ENCODE data around the gene PDE8A.

The PDE8A gene

DNA sequence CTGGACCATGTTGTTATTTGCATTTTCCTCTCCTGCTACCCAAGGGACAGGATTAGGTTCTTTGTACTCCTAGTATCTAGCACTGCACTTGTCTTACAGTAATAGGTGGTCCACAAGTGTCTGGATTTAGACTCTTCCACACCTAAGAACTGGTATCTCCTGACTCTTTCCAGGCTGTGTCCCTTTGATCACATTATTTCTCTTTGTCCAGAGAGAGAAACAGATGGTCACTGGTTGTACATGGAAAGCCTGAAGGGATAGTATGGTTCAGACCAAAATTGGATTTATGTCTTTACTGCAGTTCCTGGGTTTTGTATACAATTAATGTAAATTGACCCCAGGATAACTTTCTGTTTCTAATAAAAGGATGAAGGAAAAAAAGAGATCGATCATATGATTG, 64.0 kb downstream of the PDE8A start:
- Histone ChIP-seq H3K27me3 (no peaks in the 10 kb centered on the region), H4K20me1 (peaks cover 0 to 18% (median 0%) of the 10 kb centered on the region in 11 experiments; a peak in 3 of 22 replicates), H3K4me3 (no peak overlapping the region), H3K9me3 (replicated peaks in 1 of 11) (peaks cover 0 to 15% (median 10%) of the 10 kb centered on the region in 11 experiments; a peak in 13 of 22 replicates), H3K27ac (peak overlapping the region in 2 of 11 experiments; percentile 10 to 27; a peak in 2 of 22 replicates), H3K4me1 (peaks cover 30 to 48% (median 41%) of the 10 kb centered on the region in 10 experiments), H3K4me2 (peak overlapping the region in 5 of 11 experiments; percentile 8 to 81 (median 11); a peak in 4 of 22 replicates), H3K9ac (no peak overlapping the region), H3K36me3 (no peaks in the 10 kb centered on the region; a peak in 1 of 22 replicates)
- TF ChIP-seq Cebpa-rat (IDR thresholded peaks at IDR 0.05) = no peak

DNA sequence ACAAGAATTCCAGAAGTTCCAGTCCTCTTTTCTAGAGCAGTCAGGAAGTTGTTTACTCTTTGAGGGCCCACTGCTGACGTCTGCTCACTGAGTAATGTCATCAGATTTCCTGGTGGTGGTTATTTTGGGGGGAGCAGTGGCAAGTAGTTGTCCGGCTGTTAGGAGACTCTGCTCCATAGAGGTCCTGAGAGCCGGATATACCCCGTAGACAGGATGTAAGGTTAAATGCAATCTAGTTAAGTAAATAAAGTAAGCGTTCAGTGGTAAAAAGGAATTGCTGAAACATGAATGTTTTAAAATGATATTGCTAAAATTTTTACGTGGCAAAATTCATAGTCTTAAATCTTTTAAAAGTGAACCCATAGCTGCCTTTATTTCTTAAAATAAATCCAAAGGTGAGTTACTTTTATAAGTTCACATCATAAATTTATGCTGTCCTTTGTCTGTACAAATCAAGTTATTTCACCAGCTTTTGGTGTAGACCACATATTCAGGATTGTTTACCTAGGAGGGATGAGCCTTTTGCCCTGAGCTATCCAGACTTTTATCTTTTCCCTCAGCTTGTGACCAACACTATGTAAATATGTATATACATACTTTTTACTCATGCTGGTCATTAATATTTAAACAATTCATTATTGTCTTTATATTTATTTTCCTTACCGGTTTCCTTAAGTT, 65.8 kb downstream of the PDE8A start:
- Histone ChIP-seq H3K4me3 (peak overlapping the region in 6 of 10 experiments; percentile 13 to 29 (median 24); a peak in 7 of 20 replicates), H3K4me1 (peaks cover 30 to 48% (median 41%) of the 10 kb centered on the region in 10 experiments), H4K20me1 (peaks cover 0 to 12% (median 0%) of the 10 kb centered on the region in 11 experiments; a peak in 3 of 22 replicates), H3K4me2 (peak overlapping the region; percentile 69 to 92 (median 80)), H3K27ac (peak overlapping the region; percentile 50 to 73 (median 62); a peak in 21 of 22 replicates), H3K9ac (peak overlapping the region in 10 of 11 experiments; percentile 15 to 72 (median 53); a peak in 20 of 22 replicates), H3K9me3 (replicated peaks in 1 of 11) (peaks cover 0 to 25% (median 15%) of the 10 kb centered on the region in 11 experiments; a peak in 13 of 22 replicates), H3K36me3 (no peaks in the 10 kb centered on the region; a peak in 1 of 22 replicates), H3K27me3 (no peaks in the 10 kb centered on the region)
- no peak for TF ChIP-seq Cebpa-rat (IDR thresholded peaks at IDR 0.05)

DNA sequence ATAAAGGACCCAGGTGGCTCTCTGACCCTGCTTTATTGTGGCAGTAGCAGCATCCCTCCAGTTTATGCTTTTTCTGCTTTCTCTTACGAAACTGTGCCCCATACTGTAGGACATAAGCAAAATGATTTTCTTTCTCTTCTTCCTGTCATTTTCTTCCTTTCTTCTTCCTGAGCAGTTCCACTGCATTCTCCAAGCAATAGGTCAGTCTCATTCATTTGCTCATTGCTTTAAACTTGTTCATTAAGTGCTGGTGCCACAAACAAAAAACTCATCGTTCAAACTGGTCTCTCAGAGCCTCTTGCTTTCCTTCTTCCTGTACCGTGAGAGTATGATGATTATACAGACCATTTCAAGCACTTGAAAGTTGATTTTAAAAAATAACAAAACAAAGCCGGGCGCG, 66.8 kb downstream of the PDE8A start:
- H3K36me3 ChIP-seq = no peaks in the 10 kb centered on the region; a peak in 1 of 22 replicates
- peaks cover 0 to 7% (median 0%) of the 10 kb centered on the region in 11 experiments; a peak in 3 of 22 replicates for H4K20me1 ChIP-seq
- H3K27me3 ChIP-seq = no peaks in the 10 kb centered on the region
- peak overlapping the region in 4 of 11 experiments; percentile 6 to 31 (median 22); a peak in 5 of 22 replicates for H3K9ac ChIP-seq
- H3K27ac ChIP-seq = peak overlapping the region; percentile 2 to 73 (median 60); a peak in 10 of 22 replicates
- H3K9me3 ChIP-seq (replicated peaks in 1 of 11) = peaks cover 0 to 25% (median 15%) of the 10 kb centered on the region in 11 experiments; a peak in 13 of 22 replicates
- peak overlapping the region; percentile 21 to 92 (median 72); a peak in 20 of 22 replicates for H3K4me2 ChIP-seq
- no peak overlapping the region for H3K4me3 ChIP-seq
- no peak for TF ChIP-seq Cebpa-rat (IDR thresholded peaks at IDR 0.05)
- H3K4me1 ChIP-seq = peaks cover 30 to 48% (median 41%) of the 10 kb centered on the region in 10 experiments

DNA sequence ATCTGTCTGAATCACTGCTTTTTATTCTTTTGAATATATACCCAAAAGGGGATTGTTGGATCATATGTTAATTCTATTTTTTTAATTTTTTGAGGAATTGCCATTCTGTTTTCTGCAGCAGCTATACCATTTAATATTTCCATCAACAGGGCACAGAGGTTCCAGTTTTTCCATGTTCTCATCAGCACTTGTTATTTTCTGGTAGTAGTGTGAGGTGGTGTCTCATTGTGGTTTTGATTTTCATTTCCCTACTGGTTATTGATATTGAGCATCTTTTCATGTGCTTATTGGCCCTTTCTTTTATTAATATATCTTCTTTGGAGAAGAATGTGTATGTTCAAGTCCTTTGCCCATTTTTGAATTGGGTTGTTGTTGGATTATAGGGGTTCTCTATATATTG, 68.1 kb downstream of the PDE8A start:
- Histone ChIP-seq H3K9ac (no peak overlapping the region), H3K27me3 (no peaks in the 10 kb centered on the region), H4K20me1 (no peaks in the 10 kb centered on the region), H3K36me3 (no peaks in the 10 kb centered on the region; a peak in 1 of 22 replicates), H3K4me1 (peaks cover 28 to 42% (median 36%) of the 10 kb centered on the region in 10 experiments), H3K4me3 (no peak overlapping the region), H3K4me2 (no peak overlapping the region), H3K27ac (no peak overlapping the region), H3K9me3 (replicated peaks in 1 of 11) (peaks cover 3 to 30% (median 24%) of the 10 kb centered on the region in 11 experiments; a peak in 17 of 22 replicates)
- no peak for TF ChIP-seq Cebpa-rat (IDR thresholded peaks at IDR 0.05)

DNA sequence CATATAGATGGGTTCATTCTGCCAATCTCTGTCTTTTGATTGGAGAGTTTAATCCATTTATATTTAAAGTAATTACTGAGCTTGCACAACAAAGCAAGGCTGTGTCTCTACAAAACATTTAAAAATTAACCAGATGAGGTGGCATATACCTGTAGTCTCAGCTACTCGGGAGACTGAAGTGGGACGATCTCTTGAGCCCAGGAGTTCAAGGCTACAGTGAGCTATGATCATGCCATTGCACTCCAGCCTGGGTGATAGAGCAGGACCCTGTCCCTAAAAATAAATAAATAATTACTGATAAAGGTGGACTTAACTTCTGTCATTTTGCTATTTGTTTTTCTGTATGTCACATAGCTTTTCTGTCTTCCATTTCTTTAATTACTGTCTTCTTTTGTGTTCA, 78.1 kb downstream of the PDE8A start:
- Histone ChIP-seq H3K9me3 (replicated peaks in 1 of 11) (peaks cover 64 to 80% (median 69%) of the 10 kb centered on the region in 11 experiments), H3K27me3 (no peaks in the 10 kb centered on the region), H3K4me3 (no peak overlapping the region), H3K4me1 (peaks cover 7 to 14% (median 10%) of the 10 kb centered on the region in 10 experiments; a peak in 19 of 20 replicates), H3K4me2 (no peak overlapping the region), H3K36me3 (peaks cover 12 to 26% (median 15%) of the 10 kb centered on the region in 11 experiments; a peak in 16 of 22 replicates), H3K27ac (no peak overlapping the region), H4K20me1 (peaks cover 0 to 7% (median 0%) of the 10 kb centered on the region in 11 experiments; a peak in 2 of 22 replicates), H3K9ac (no peak overlapping the region)
- no peak for TF ChIP-seq Cebpa-rat (IDR thresholded peaks at IDR 0.05)

DNA sequence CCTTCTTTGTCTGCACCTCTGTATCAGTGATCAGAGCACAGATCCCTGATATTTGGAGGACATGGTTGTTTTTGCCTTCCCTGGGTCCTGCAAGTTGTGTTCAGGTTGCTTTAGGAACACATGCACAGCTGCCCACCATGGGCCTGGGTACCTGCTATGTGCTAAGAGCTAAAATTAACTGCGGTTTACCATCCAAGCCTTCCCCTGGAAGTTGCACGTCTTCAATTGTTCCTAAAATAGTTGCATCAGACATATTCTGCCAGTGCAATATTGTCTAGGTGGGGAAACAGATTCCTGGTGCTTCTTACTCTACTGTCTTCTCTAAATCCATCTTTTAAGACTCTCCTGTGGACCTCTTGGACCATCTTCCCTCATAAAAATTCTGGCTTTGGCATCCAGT, 80.9 kb downstream of the PDE8A start:
- Histone ChIP-seq H3K9me3 (replicated peaks in 1 of 11) (peaks cover 47 to 58% (median 51%) of the 10 kb centered on the region in 11 experiments), H3K27me3 (no peaks in the 10 kb centered on the region), H3K4me3 (0 out of 20 replicates have a peak overlapping the region, but pooled peaks of 1 of the 10 experiments have one; percentile 11), H3K36me3 (peaks cover 8 to 34% (median 14%) of the 10 kb centered on the region in 11 experiments; a peak in 19 of 22 replicates), H3K9ac (no peak overlapping the region), H3K27ac (peak overlapping the region in 1 of 11 experiments; percentile 12; a peak in 1 of 22 replicates), H3K4me1 (peaks cover 7 to 14% (median 10%) of the 10 kb centered on the region in 10 experiments; a peak in 19 of 20 replicates), H3K4me2 (peak overlapping the region; percentile 1 to 69 (median 61); a peak in 21 of 22 replicates), H4K20me1 (peaks cover 0 to 7% (median 0%) of the 10 kb centered on the region in 11 experiments; a peak in 2 of 22 replicates)
- peak in 2 of 11 experiments; percentile 31 to 47; a peak in 2 of 22 replicates for TF ChIP-seq Cebpa-rat (IDR thresholded peaks at IDR 0.05)

DNA sequence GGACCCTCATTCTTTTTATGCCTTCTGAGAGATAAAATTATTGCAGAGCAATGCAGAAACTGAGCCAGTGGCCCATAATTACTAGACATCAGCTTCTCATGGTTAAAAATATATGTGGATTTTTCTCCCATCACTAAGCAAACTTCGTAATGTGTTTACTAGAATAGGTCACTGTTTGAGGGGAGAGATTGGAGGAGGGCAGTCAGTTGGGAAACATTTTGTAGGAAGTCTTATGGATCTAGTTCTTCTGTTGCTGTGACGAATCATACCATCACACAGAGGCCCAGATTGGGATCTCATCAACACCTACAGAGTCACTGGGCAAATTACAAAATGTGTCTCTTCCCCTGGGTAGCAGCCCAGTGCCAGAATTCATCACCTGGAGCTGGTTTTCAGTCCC, 81.4 kb downstream of the PDE8A start:
- Histone ChIP-seq H3K4me2 (peak overlapping the region in 10 of 11 experiments; percentile 1 to 69 (median 62); a peak in 17 of 22 replicates), H3K4me1 (peaks cover 7 to 14% (median 10%) of the 10 kb centered on the region in 10 experiments; a peak in 19 of 20 replicates), H3K4me3 (no peak overlapping the region), H3K9me3 (replicated peaks in 1 of 11) (peaks cover 42 to 53% (median 46%) of the 10 kb centered on the region in 11 experiments), H3K27ac (peak overlapping the region in 1 of 11 experiments; percentile 12; a peak in 1 of 22 replicates), H3K36me3 (peaks cover 8 to 34% (median 18%) of the 10 kb centered on the region in 11 experiments; a peak in 18 of 22 replicates), H4K20me1 (peaks cover 0 to 7% (median 0%) of the 10 kb centered on the region in 11 experiments; a peak in 2 of 22 replicates), H3K27me3 (no peaks in the 10 kb centered on the region), H3K9ac (no peak overlapping the region)
- no peak for TF ChIP-seq Cebpa-rat (IDR thresholded peaks at IDR 0.05)

DNA sequence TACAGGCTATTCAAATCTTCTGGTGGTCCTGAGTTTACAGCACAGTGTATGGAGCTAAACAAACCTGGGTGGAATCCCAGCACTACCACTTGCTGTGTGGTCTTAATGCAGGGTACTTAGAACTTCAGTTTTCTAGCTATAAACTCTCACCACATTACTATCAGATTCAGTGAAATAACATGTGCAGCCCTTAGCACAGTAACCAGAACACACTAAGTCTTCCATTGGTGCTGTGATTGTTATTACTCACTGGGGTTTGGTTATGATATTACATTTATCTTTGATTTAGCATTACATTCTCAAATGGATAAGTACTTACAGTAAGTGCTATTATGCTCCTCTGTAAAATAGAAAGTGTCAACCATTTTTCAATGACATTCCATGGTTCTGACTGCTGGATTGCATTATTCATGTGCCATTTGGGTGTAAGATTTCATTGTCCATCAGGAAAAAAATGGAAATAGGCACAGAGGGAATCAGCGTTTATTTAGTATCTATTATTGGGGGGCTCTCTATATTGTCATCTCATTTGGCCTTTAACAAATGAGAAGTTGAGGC, 81.9 kb downstream of the PDE8A start:
- Histone ChIP-seq H3K9ac (no peak overlapping the region), H3K4me1 (peaks cover 7 to 14% (median 10%) of the 10 kb centered on the region in 10 experiments; a peak in 19 of 20 replicates), H3K27me3 (no peaks in the 10 kb centered on the region), H4K20me1 (peaks cover 0 to 7% (median 0%) of the 10 kb centered on the region in 11 experiments; a peak in 2 of 22 replicates), H3K9me3 (replicated peaks in 1 of 11) (peaks cover 37 to 48% (median 41%) of the 10 kb centered on the region in 11 experiments), H3K27ac (no peak overlapping the region), H3K4me3 (no peak overlapping the region), H3K4me2 (peak overlapping the region in 2 of 11 experiments; percentile 57 to 65; a peak in 2 of 22 replicates), H3K36me3 (peaks cover 11 to 37% (median 19%) of the 10 kb centered on the region in 11 experiments; a peak in 17 of 22 replicates)
- no peak for TF ChIP-seq Cebpa-rat (IDR thresholded peaks at IDR 0.05)
